IgD-negative memory B cell (primary cell): ENCODE results near the gene ELF3. TPM values are rescaled to one million over a fixed set of nuclear protein-coding genes. Genes with fewer than 3 reads are reported as not detected.
"Not testable (repeated sequence)": the region's sequence is repeated elsewhere in the genome, so short reads cannot be mapped to it uniquely, and the experiment has no call there.

Experiments used
- H3K27ac Mint-ChIP-seq, 3 donors: one replicate each; pipeline ENCODE4 v1.8.0; 2020 to 2022; ENCODE audit warnings: mild to moderate bottlenecking in 3 of 3, mixed read lengths in 3 of 3, moderate library complexity in 1 of 3
- H3K27me3 Mint-ChIP-seq: one replicate; pipeline ENCODE4 v1.8.0; 2021; ENCODE audit warnings: mixed read lengths
- H3K36me3 Mint-ChIP-seq: one replicate; pipeline ENCODE4 v1.8.0; 2020; ENCODE audit warnings: mild to moderate bottlenecking, mixed read lengths
- H3K4me1 Mint-ChIP-seq, 3 donors: one replicate each; pipeline ENCODE4 v1.8.0; 2020 to 2022; ENCODE audit warnings: mixed read lengths in 3 of 3, mild to moderate bottlenecking in 1 of 3
- H3K4me3 Mint-ChIP-seq, 4 donors: one replicate each; pipeline ENCODE4 v1.8.0; 2020 to 2022; ENCODE audit warnings: mild to moderate bottlenecking in 4 of 4, mixed read lengths in 4 of 4, moderate library complexity in 3 of 4
- H3K9me3 Mint-ChIP-seq, 3 donors: one replicate each; pipeline ENCODE4 v1.8.0; 2020 to 2021; ENCODE audit warnings: mixed read lengths in 3 of 3, mild to moderate bottlenecking in 1 of 3
- polyA plus RNA-seq: library from polyadenylated mRNA; unstranded; fragments of 300-500 nt; fragmentation: Illumina TruSeq; gene quantifications from one replicate; pipeline ENCODE4 v1.2.3, GENCODE V29; 2021

The ELF3 gene
- polyA plus RNA-seq, 1 donor from 2014 or later = not detected

GRCh38 chr1:202016022-202016810 is 5.8 kb downstream of the ELF3 start:
- H3K9me3 Mint-ChIP-seq = peaks cover 0 to 2% (median 0%) of the 10 kb centered on the region in 3 donors
- H3K36me3 Mint-ChIP-seq = peaks cover 3% of the 10 kb centered on the region
- peaks cover 0 to under 1% (median 0%) of the 10 kb centered on the region in 3 donors for H3K4me1 Mint-ChIP-seq
- no peak overlapping the region for H3K27ac Mint-ChIP-seq
- H3K4me3 Mint-ChIP-seq = no peak overlapping the region
- peaks cover 2% of the 10 kb centered on the region for H3K27me3 Mint-ChIP-seq

- Mint-ChIP-seq H3K4me3 (peak overlapping the region in 1 of 4 donors; percentile 28), H3K36me3 (peaks cover 5% of the 10 kb centered on the region), H3K27me3 (peaks cover 5% of the 10 kb centered on the region), H3K4me1 (peaks cover 0 to 1% (median 0%) of the 10 kb centered on the region in 3 donors), H3K27ac (peak overlapping the region in 1 of 3 donors; percentile 78), H3K9me3 (peaks cover 0 to 2% (median 0%) of the 10 kb centered on the region in 3 donors)
These were observed 6.7 kb downstream of the ELF3 start for GRCh38 chr1:202016811-202017748.

GRCh38 chr1:202017749-202018467 is 7.5 kb downstream of the ELF3 start:
- Mint-ChIP-seq H3K4me3 (no peak overlapping the region), H3K9me3 (peaks cover 0 to 3% (median 0%) of the 10 kb centered on the region in 3 donors), H3K27me3 (peaks cover 5% of the 10 kb centered on the region), H3K4me1 (peaks cover 0 to 1% (median 0%) of the 10 kb centered on the region in 3 donors), H3K27ac (peak overlapping the region in 1 of 3 donors; percentile 78), H3K36me3 (peaks cover 5% of the 10 kb centered on the region)

- Mint-ChIP-seq H3K27ac (no peak overlapping the region), H3K36me3 (peaks cover 5% of the 10 kb centered on the region), H3K9me3 (peaks cover 0 to 3% (median 0%) of the 10 kb centered on the region in 3 donors), H3K27me3 (peaks cover 10% of the 10 kb centered on the region), H3K4me3 (no peak overlapping the region), H3K4me1 (peaks cover 0 to 1% (median 0%) of the 10 kb centered on the region in 3 donors)
These were observed 8.3 kb downstream of the ELF3 start for GRCh38 chr1:202018468-202019234.

- H3K4me1 Mint-ChIP-seq, H3K27me3 Mint-ChIP-seq, H3K9me3 Mint-ChIP-seq, H3K4me3 Mint-ChIP-seq, H3K27ac Mint-ChIP-seq, H3K36me3 Mint-ChIP-seq: not testable (repeated sequence)
These were observed 8.8 kb downstream of the ELF3 start for GRCh38 chr1:202019235-202019558.

GRCh38 chr1:202023001-202023433 is 12.6 kb downstream of the ELF3 start:
- Mint-ChIP-seq H3K4me3 (no peak overlapping the region), H3K4me1 (peaks cover 0 to 1% (median 0%) of the 10 kb centered on the region in 3 donors), H3K9me3 (peaks cover 0 to 3% (median 0%) of the 10 kb centered on the region in 3 donors), H3K36me3 (peaks cover 2% of the 10 kb centered on the region), H3K27ac (no peak overlapping the region), H3K27me3 (peaks cover 8% of the 10 kb centered on the region)

- Mint-ChIP-seq H3K4me3 (no peak overlapping the region), H3K36me3 (no peaks in the 10 kb centered on the region), H3K27ac (no peak overlapping the region), H3K4me1 (no peaks in the 10 kb centered on the region), H3K9me3 (no peaks in the 10 kb centered on the region), H3K27me3 (no peaks in the 10 kb centered on the region)
These were observed 18.8 kb downstream of the ELF3 start for GRCh38 chr1:202029171-202029665.

GRCh38 chr1:202029727-202030126 is 19.3 kb downstream of the ELF3 start:
- H3K4me3 Mint-ChIP-seq = no peak overlapping the region
- H3K9me3 Mint-ChIP-seq = no peaks in the 10 kb centered on the region
- peak overlapping the region in 1 of 3 donors; percentile 7 for H3K27ac Mint-ChIP-seq
- no peaks in the 10 kb centered on the region for H3K36me3 Mint-ChIP-seq
- no peaks in the 10 kb centered on the region for H3K27me3 Mint-ChIP-seq
- no peaks in the 10 kb centered on the region for H3K4me1 Mint-ChIP-seq

- Mint-ChIP-seq H3K36me3 (no peaks in the 10 kb centered on the region), H3K27ac (no peak overlapping the region), H3K4me3 (no peak overlapping the region), H3K4me1 (no peaks in the 10 kb centered on the region), H3K9me3 (no peaks in the 10 kb centered on the region), H3K27me3 (no peaks in the 10 kb centered on the region)
These were observed 21.4 kb downstream of the ELF3 start for GRCh38 chr1:202031796-202032195.

- Mint-ChIP-seq H3K9me3 (peaks cover 0 to 2% (median 0%) of the 10 kb centered on the region in 3 donors), H3K27ac (no peak overlapping the region), H3K4me3 (no peak overlapping the region)
These were observed 23.8 kb downstream of the ELF3 start for GRCh38 chr1:202034149-202034682.

GRCh38 chr1:202034683-202035462 is 24.5 kb downstream of the ELF3 start:
- H3K4me1 Mint-ChIP-seq = peaks cover 0 to 2% (median 0%) of the 10 kb centered on the region in 3 donors
- H3K27me3 Mint-ChIP-seq = no peaks in the 10 kb centered on the region
- peaks cover 0 to 2% (median 0%) of the 10 kb centered on the region in 3 donors for H3K9me3 Mint-ChIP-seq
- no peak overlapping the region for H3K27ac Mint-ChIP-seq
- H3K36me3 Mint-ChIP-seq = no peaks in the 10 kb centered on the region
- no peak overlapping the region for H3K4me3 Mint-ChIP-seq

More at GRCh38 chr1:202034149-202034682, 23.8 kb downstream of the ELF3 start:
- H3K27me3 Mint-ChIP-seq = no peaks in the 10 kb centered on the region
- H3K4me1 Mint-ChIP-seq = peaks cover 0 to 2% (median 0%) of the 10 kb centered on the region in 3 donors
- H3K36me3 Mint-ChIP-seq = no peaks in the 10 kb centered on the region

- peaks cover 0 to 2% (median 0%) of the 10 kb centered on the region in 3 donors for H3K9me3 Mint-ChIP-seq
- H3K27ac Mint-ChIP-seq = no peak overlapping the region
- peaks cover 1% of the 10 kb centered on the region for H3K27me3 Mint-ChIP-seq
- H3K4me3 Mint-ChIP-seq = no peak overlapping the region
- H3K36me3 Mint-ChIP-seq = no peaks in the 10 kb centered on the region
- peaks cover 0 to 2% (median 0%) of the 10 kb centered on the region in 3 donors for H3K4me1 Mint-ChIP-seq
These were observed 26.4 kb downstream of the ELF3 start for GRCh38 chr1:202036595-202037387.
